B cell (primary cell): ENCODE data around the gene DAZAP1. TPM values are rescaled to one million over a fixed set of nuclear protein-coding genes. Genes with fewer than 3 reads are reported as not detected.

Source experiments
- ATAC-seq: fragments of 200-7000 bp; cut with Tn5 transposase; one replicate; pipeline ENCODE4 v1.10.0; 2021; ENCODE audit warnings: low read depth, mild to moderate bottlenecking, moderate number of reproducible peaks, moderate library complexity
- CTCF ChIA-PET: fragments of 350-600 bp; sonication (Branson Sonifier 250); formaldehyde crosslinking; loops from one replicate; lab custom pipeline; 2021; ENCODE audit warnings: antibody characterized with exemption, inconsistent platforms; lab: Charles Lee
- POLR2A ChIA-PET: fragments of 350-600 bp; sonication (Branson Sonifier 250); formaldehyde crosslinking; loops from one replicate; lab custom pipeline; 2021; ENCODE audit warnings: antibody characterized with exemption; lab: Charles Lee
- DNase-seq: peaks from one replicate; pipeline ENCODE4 v3.0.0; 2013
- H2AFZ ChIP-seq: 2 replicates; pipeline ENCODE4 v1.6.1; 2012; ENCODE audit warnings: mild to moderate bottlenecking, low read depth, low read length; ENCODE audit not compliant: insufficient read depth, poor library complexity, severe bottlenecking
- H3K27ac ChIP-seq, 2 donors: 1 replicate in 1 of 2; 2 replicates in 1 of 2; pipeline ENCODE4 v1.5.1; 2012 to 2013; ENCODE audit warnings: low read length in 2 of 2, mild to moderate bottlenecking in 2 of 2, moderate library complexity in 1 of 2
- H3K27me3 ChIP-seq, 4 experiments: fragments of 200-600 bp in 1 of 4; sonication (generic) in 1 of 4; replicated peaks in 1 of 4; 1 replicate in 2 of 4; 2 replicates in 2 of 4; pipeline versions ENCODE4 v1.6.1 to v1.7.0; 2013 to 2016; ENCODE audit warnings: low read length in 3 of 4, mild to moderate bottlenecking in 2 of 4, mixed read lengths in 1 of 4, moderate library complexity in 1 of 4; ENCODE audit not compliant: insufficient read depth in 4 of 4, control insufficient read depth in 3 of 4; ENCODE audit errors: control extremely low read depth in 1 of 4
- H3K36me3 ChIP-seq, 2 experiments: replicated peaks in 1 of 2; 1 replicate in 1 of 2; 2 replicates in 1 of 2; pipeline versions ENCODE4 v1.6.1 to v1.7.1; 2013; ENCODE audit warnings: low read length in 1 of 2; ENCODE audit not compliant: insufficient read depth in 2 of 2, control insufficient read depth in 1 of 2; ENCODE audit errors: control extremely low read depth in 1 of 2, extremely low read depth in 1 of 2
- H3K4me1 ChIP-seq, 2 donors: fragments of 200-600 bp in 1 of 2; sonication (generic) in 1 of 2; 1 replicate in 1 of 2; 2 replicates in 1 of 2; pipeline versions ENCODE4 v1.5.1 to v1.6.1; 2013 to 2017; ENCODE audit warnings: low read length in 2 of 2; ENCODE audit not compliant: control insufficient read depth in 2 of 2, insufficient read depth in 2 of 2
- H3K4me2 ChIP-seq: replicated peaks from 2 replicates; pipeline ENCODE3; 2012; ENCODE audit warnings: mild to moderate bottlenecking, low read depth, low read length; ENCODE audit not compliant: poor library complexity, severe bottlenecking
- H3K4me3 ChIP-seq, 5 experiments: fragments of 200-600 bp in 1 of 5; sonication (generic) in 1 of 5; 1 replicate in 3 of 5; 2 replicates in 2 of 5; pipeline versions ENCODE4 v1.5.1 to v1.7.0; 2011 to 2016; ENCODE audit warnings: low read length in 4 of 5, mild to moderate bottlenecking in 4 of 5, low read depth in 2 of 5, control low read depth in 1 of 5, moderate library complexity in 1 of 5; ENCODE audit not compliant: insufficient read depth in 1 of 5; ENCODE audit errors: control extremely low read depth in 1 of 5, extremely low read depth in 1 of 5
- H3K79me2 ChIP-seq: fragments of 200-600 bp; sonication (generic); one replicate; pipeline ENCODE4 v1.6.0; 2016; ENCODE audit warnings: low read length; ENCODE audit not compliant: control insufficient read depth, insufficient read depth
- H3K9ac ChIP-seq: fragments of 200-600 bp; sonication (generic); 2 replicates; pipeline ENCODE4 v1.6.1; 2017; ENCODE audit warnings: mild to moderate bottlenecking, low read length, moderate library complexity
- H3K9me3 ChIP-seq, 3 donors: one replicate each; pipeline versions ENCODE4 v1.6.1 to v1.7.1; 2013; ENCODE audit warnings: low read length in 2 of 3; ENCODE audit not compliant: control insufficient read depth in 2 of 3, insufficient read depth in 1 of 3; ENCODE audit errors: control extremely low read depth in 1 of 3
- H4K20me1 ChIP-seq: 2 replicates; pipeline ENCODE4 v1.6.0; 2012; ENCODE audit warnings: mild to moderate bottlenecking, low read length; ENCODE audit not compliant: insufficient read depth, control insufficient read depth, poor library complexity, severe bottlenecking
- H3K27ac Mint-ChIP-seq: one replicate; pipeline ENCODE4 v1.8.0; 2021; ENCODE audit warnings: mixed read lengths
- H3K27me3 Mint-ChIP-seq: one replicate; pipeline ENCODE4 v1.8.0; 2021; ENCODE audit warnings: mixed read lengths
- H3K4me1 Mint-ChIP-seq: one replicate; pipeline ENCODE4 v1.8.0; 2021; ENCODE audit warnings: mixed read lengths
- H3K4me3 Mint-ChIP-seq: one replicate; pipeline ENCODE4 v1.8.0; 2021; ENCODE audit warnings: mixed read lengths
- H3K9me3 Mint-ChIP-seq: one replicate; pipeline ENCODE4 v1.8.0; 2022; ENCODE audit warnings: mixed read lengths; ENCODE audit not compliant: insufficient read depth
- CTCF ChIP-seq: fragments of 200-600 bp; IDR thresholded peaks from one replicate; pipeline ENCODE4 v1.8.0; 2022; ENCODE audit warnings: antibody characterized with exemption, mild to moderate bottlenecking
- EZH2 ChIP-seq: IDR thresholded peaks from 2 replicates; pipeline ENCODE4 v1.6.1; 2012; ENCODE audit warnings: borderline replicate concordance, low read depth, mild to moderate bottlenecking, moderate library complexity, low read length; ENCODE audit not compliant: insufficient read depth, poor library complexity, severe bottlenecking
- WGBS: methylation state at CpG from one replicate; pipeline ENCODE4 v1.1.5; 2013; ENCODE audit warnings: missing lambda C conversion rate; ENCODE audit not compliant: insufficient coverage; 5-methylcytosine and 5-hydroxymethylcytosine counted together
- intact Hi-C: fragments of 100-400 bp; cut with micrococcal nuclease; formaldehyde crosslinking; loops from one replicate; pipeline ENCODE4 v1.10.0; 2022
- polyA plus RNA-seq: library from polyadenylated mRNA; depleted of rRNA; stranded (reverse); fragments of >200 nt; gene quantifications from 2 replicates; pipeline ENCODE4 v1.2.3, GENCODE V29; 2012
- total RNA-seq, 2 donors: library from RNA; stranded (reverse); fragments of 120-200 nt in 1 of 2; gene quantifications; 1 replicate in 1 of 2; 2 replicates in 1 of 2; pipeline versions ENCODE4 v1.2.3 to v1.2.4, GENCODE V29; 2013 to 2022

Gene DAZAP1
- total and polyA plus RNA-seq, 2 donors (not counting 1 experiment from before 2014, with no cell fraction given): 54.8 to 125 TPM

- H2AFZ ChIP-seq: no peak overlapping the region
- Mint-ChIP-seq H3K4me3 (no peak overlapping the region), H3K27me3 (no peaks in the 10 kb centered on the region), H3K27ac (no peak overlapping the region), H3K4me1 (no peaks in the 10 kb centered on the region), H3K9me3 (no peaks in the 10 kb centered on the region)
- H3K9ac ChIP-seq: no peak overlapping the region
- peaks cover 0 to 33% of the 10 kb centered on the region in 2 experiments for H3K36me3 ChIP-seq
- CTCF ChIA-PET: no interaction called here
- no peaks in the 10 kb centered on the region for H3K27me3 ChIP-seq
- H3K27ac ChIP-seq: no peak overlapping the region
- no peak for ATAC-seq
- no peaks in the 10 kb centered on the region for H3K9me3 ChIP-seq
- TF ChIP-seq CTCF: no peak
- no peak for TF ChIP-seq EZH2
- POLR2A ChIA-PET: no interaction called here
- H3K79me2 ChIP-seq: no peaks in the 10 kb centered on the region
- H3K4me3 ChIP-seq: no peak overlapping the region
- intact Hi-C loops: no loop called here
- peaks cover under 1% of the 10 kb centered on the region for H4K20me1 ChIP-seq
- 92% methylated on average over 17 of the region's 17 CpGs for WGBS
- DNase-seq: no peak
- no peaks in the 10 kb centered on the region for H3K4me1 ChIP-seq
- H3K4me2 ChIP-seq: no peak overlapping the region
Measured at GRCh38 chr19:1393841-1394240, 13.5 kb upstream of the DAZAP1 start.

DNA sequence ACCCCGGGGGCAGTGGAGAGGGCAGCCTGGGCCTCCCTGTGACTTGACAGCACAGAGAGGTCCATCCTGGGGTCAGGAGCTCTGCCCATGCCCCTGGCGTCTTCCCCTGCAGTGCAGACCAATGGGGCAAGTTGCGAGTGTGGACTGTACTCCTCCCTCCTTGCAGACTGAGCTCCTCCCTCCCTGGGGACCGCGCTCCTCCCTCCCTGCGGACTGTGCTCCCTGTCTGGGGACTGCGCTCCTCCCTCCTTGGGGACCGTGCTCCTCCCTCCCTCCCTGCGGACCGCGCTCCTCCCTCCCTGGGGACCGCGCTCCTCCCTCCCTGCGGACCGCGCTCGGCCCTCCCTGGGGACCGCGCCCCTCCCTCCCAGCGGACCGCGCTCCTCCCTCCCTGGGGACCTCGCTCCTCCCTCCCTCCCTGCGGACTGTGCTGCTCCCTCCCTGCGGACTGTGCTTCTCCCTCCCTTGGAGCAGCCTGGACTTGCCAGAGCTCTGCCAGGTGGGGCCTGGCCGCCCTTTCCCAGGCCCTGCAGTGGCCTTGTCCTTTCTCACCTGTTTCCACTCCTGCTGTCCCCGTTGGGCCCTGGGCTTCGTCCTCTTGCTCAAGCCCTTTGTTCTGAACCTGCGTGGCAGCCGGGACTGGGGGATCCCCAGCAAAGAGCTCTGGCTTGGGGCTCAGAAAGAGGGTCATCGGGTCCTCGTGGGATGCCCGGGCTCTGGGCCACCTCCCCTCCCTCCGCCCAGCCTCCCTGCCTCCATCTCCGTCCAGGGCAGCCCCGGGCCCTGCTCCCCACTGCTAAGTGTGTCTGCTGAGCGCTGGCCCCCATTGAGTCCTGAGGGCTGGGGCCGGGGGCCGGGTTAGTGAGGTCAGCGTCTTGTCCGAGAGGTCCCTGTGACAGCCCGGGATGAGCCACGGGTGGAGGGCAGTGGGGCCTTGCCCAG lies 12.9 kb upstream of the DAZAP1 start:
- H3K27me3 ChIP-seq: no peaks in the 10 kb centered on the region
- WGBS: 95% methylated on average over 37 of the region's 43 CpGs
- no peaks in the 10 kb centered on the region for H3K27me3 Mint-ChIP-seq
- H3K36me3 ChIP-seq: peaks cover 0 to 28% of the 10 kb centered on the region in 2 experiments
- no peak overlapping the region for H2AFZ ChIP-seq
- ATAC-seq (no peak), DNase-seq (no peak)
- H3K4me1 Mint-ChIP-seq: no peaks in the 10 kb centered on the region
- intact Hi-C loops: no loop called here
- no peaks in the 10 kb centered on the region for H3K79me2 ChIP-seq
- no peak overlapping the region for H3K4me3 Mint-ChIP-seq
- ChIA-PET CTCF (no interaction called here), POLR2A (interaction anchor here (0.6 kb wide), 1 partner anchor 11 kb away, joined by 3 read pairs; no protein-coding TSS in a partner anchor)
- no peaks in the 10 kb centered on the region for H4K20me1 ChIP-seq
- H3K9me3 Mint-ChIP-seq: no peaks in the 10 kb centered on the region
- no peaks in the 10 kb centered on the region for H3K4me1 ChIP-seq
- H3K9me3 ChIP-seq: no peaks in the 10 kb centered on the region
- no peak overlapping the region for H3K27ac ChIP-seq
- H3K9ac ChIP-seq: no peak overlapping the region
- H3K4me2 ChIP-seq: no peak overlapping the region
- TF ChIP-seq EZH2 (no peak), CTCF (no peak)
- no peak overlapping the region for H3K27ac Mint-ChIP-seq
- no peak overlapping the region for H3K4me3 ChIP-seq
